ENCODE results near the gene RAD51.

The RAD51 gene

GRCh38 chr15:40766194-40766815 is 71.3 kb downstream of the RAD51 start (continued):
- no peak for TF ChIP-seq TSHZ2 (CRISPR knock-in tag; IDR thresholded peaks at IDR 0.05)

- peak; percentile 72 for ATAC-seq
Measured at GRCh38 chr15:40766906-40767837, 72.2 kb downstream of the RAD51 start.

GRCh38 chr15:40767838-40768500 is 73.0 kb downstream of the RAD51 start:
- ATAC-seq, result no peak
- no peak for TF ChIP-seq ZC3H10 (CRISPR knock-in tag; IDR thresholded peaks at IDR 0.05)
- no peak for TF ChIP-seq TOX (CRISPR knock-in tag; IDR thresholded peaks at IDR 0.05; ENCODE audit: borderline replicate concordance)
- no peak for TF ChIP-seq TSHZ2 (CRISPR knock-in tag; IDR thresholded peaks at IDR 0.05)
- no peak for TF ChIP-seq PPARA (CRISPR knock-in tag; IDR thresholded peaks at IDR 0.05; ENCODE audit: borderline replicate concordance)
- TF ChIP-seq TCF4 (CRISPR knock-in tag; IDR thresholded peaks at IDR 0.05; ENCODE audit: borderline replicate concordance), result no peak
- no peak for TF ChIP-seq SNAI2 (CRISPR knock-in tag; IDR thresholded peaks at IDR 0.05)
- TF ChIP-seq RARB (CRISPR knock-in tag; IDR thresholded peaks at IDR 0.05), result no peak
- no peak for TF ChIP-seq ZNF8 (CRISPR knock-in tag; IDR thresholded peaks at IDR 0.05)
- TF ChIP-seq ARNTL (CRISPR knock-in tag; IDR thresholded peaks at IDR 0.05; ENCODE audit: borderline replicate concordance, low read depth), result no peak
- TF ChIP-seq ZFP3 (CRISPR knock-in tag; IDR thresholded peaks at IDR 0.05), result no peak
- no peak for TF ChIP-seq POU6F1 (CRISPR knock-in tag; IDR thresholded peaks at IDR 0.05; ENCODE audit: borderline replicate concordance, low read depth)
- TF ChIP-seq OSR1 (CRISPR knock-in tag; IDR thresholded peaks at IDR 0.05), result no peak

More at GRCh38 chr15:40766906-40767837, 72.2 kb downstream of the RAD51 start:
- TF ChIP-seq OSR1 (CRISPR knock-in tag; IDR thresholded peaks at IDR 0.05) (no peak), CSRNP3 (CRISPR knock-in tag; IDR thresholded peaks at IDR 0.05) (no peak), PPARA (CRISPR knock-in tag; IDR thresholded peaks at IDR 0.05; ENCODE audit: borderline replicate concordance) (no peak), PATZ1 (CRISPR knock-in tag; IDR thresholded peaks at IDR 0.05; ENCODE audit: borderline replicate concordance) (no peak), ZC3H10 (CRISPR knock-in tag; IDR thresholded peaks at IDR 0.05) (no peak), ESRRG (CRISPR knock-in tag; IDR thresholded peaks at IDR 0.05) (no peak), POU6F1 (CRISPR knock-in tag; IDR thresholded peaks at IDR 0.05; ENCODE audit: borderline replicate concordance, low read depth) (no peak), RARB (CRISPR knock-in tag; IDR thresholded peaks at IDR 0.05) (no peak), ZNF565 (CRISPR knock-in tag; conservative IDR thresholded peaks at IDR 0.05; ENCODE audit: low read depth) (no peak), ZFP30 (CRISPR knock-in tag; IDR thresholded peaks at IDR 0.05) (no peak)

Data from SK-N-SH treated with all-trans-retinoic acid at 6 μM for 48 hours (cell line).